Activated CD4-positive, CD25-positive, alpha-beta regulatory T cell treated with anti-CD3 and anti-CD28 coated beads, Interleukin-2, amount 50 U/mL, for 24 hours (primary cell): Measurements from ENCODE around the gene P2RY2.
A peak's percentile ranks its signal among the peaks of the same experiment; 100 is the strongest.
"Not testable (repeated sequence)": the region's sequence is repeated elsewhere in the genome, so short reads cannot be mapped to it uniquely, and the experiment has no call there.

Experiments used
- ATAC-seq, 2 donors: fragments of 150-1000 bp; cut with Tn5 transposase; one replicate each; pipeline ENCODE4 v1.10.0; 2021; ENCODE audit warnings: mild to moderate bottlenecking in 1 of 2, moderate library complexity in 1 of 2

P2RY2 gene

GRCh38 chr11:73270016-73270854 lies 52.2 kb downstream of the P2RY2 start:
- ATAC-seq: no peak

- ATAC-seq: no peak
Measured at GRCh38 chr11:73270855-73271477, 52.9 kb downstream of the P2RY2 start.

GRCh38 chr11:73271478-73271865 lies 53.4 kb downstream of the P2RY2 start:
- not testable (repeated sequence) for ATAC-seq

DNA sequence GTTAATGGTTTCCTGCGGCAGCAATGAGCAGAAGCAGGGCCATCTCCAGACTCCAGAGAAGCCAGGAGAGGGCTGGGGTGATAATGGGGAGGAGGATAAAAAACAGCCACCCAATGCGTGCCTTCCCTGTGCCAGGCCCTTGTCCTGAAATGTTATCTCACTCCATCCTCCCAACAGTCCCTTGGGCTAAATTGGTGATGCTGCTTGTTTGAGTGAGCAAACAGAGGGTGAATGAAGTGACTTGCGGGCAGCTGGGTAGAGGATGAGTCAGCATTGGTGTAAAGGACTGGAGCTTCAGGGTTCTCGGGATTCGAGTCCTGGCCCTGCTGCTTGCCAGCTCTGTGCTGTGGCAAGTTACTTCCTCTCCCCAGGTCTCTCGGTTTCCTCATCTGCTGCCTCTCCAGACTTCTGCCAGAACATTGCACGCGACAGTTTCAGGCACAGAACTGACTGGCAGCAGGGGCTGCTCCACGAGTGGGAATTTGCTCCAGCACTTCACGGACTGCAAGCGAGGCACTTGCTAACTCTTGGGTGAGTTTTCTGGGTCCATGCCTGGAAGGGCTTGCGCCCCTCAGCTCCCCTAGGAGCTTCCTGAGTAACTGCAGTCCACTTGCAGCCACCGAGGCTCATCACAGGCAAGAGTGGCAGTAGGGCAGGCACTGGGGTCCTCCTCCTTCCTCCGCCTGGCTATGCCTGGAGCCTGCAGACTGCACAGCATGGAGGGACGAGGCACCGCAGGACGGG lies 54.0 kb downstream of the P2RY2 start, which contains the start of gene P2RY6:
Gene P2RY6 (plus strand): TSS at position 403 of the 744 bp plus-strand sequence. CDS start 24,181 bp downstream, outside the sequence.
- ATAC-seq: peak in 1 of 2 donors; percentile 9

- ATAC-seq: no peak
Measured at GRCh38 chr11:73272680-73273038, 54.6 kb downstream of the P2RY2 start.

GRCh38 chr11:73273222-73273895 lies 55.3 kb downstream of the P2RY2 start:
- no peak for ATAC-seq

DNA sequence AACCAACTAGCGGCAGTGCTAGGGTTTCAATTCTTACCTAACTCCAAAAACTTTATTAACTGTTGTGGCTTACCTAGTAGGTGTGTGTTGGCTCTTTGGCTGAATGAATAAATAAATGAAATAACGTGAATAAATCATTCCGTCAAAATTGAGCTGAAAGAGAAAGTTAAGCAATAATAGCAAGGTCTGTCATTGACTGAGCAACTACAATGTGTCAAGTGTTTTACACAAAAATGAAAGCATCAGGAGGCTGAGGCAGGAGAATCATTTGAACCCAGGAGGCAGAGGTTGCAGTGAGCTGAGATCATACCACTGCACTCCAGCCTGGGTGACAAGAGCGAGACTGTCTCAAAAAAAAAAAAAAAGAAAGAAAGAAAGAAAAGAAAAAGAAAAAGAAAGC lies 56.1 kb downstream of the P2RY2 start:
- ATAC-seq: not testable (repeated sequence)

DNA sequence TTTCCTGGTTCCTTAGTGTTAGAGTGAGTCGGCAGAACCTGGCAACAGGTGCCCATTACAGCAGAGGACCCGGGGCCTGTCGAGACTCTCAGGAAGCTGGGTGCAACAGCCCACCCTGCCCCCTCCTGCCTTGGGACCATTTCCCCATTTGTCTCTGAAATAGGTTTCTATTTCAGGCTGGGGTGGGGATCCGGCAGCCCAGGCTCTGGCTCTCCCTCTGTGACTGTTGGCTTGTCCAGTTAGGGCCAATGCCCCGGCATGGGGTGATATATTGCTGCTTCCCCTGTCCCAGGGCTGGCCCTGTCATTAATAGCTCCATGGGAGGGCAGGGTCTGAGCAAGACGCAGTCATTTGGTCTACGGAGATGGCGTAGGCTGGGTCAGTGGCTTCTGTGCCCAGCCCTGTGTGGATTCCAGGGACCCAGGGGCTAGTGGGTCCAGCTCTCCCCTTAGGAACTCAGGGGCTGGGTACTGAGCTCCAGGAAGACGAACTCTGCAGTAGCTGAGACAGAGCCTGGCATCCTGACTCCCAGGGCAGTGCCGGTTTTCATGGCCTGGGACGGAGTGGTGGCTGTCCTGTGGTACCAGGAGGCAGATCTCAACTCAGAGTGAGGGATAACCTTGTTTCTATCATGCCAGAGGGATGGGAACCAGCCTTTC lies 56.8 kb downstream of the P2RY2 start:
- no peak for ATAC-seq

- ATAC-seq: no peak
Measured at GRCh38 chr11:73275381-73275750, 57.3 kb downstream of the P2RY2 start.

- no peak for ATAC-seq
Measured at GRCh38 chr11:73277467-73277866, 59.4 kb downstream of the P2RY2 start.

DNA sequence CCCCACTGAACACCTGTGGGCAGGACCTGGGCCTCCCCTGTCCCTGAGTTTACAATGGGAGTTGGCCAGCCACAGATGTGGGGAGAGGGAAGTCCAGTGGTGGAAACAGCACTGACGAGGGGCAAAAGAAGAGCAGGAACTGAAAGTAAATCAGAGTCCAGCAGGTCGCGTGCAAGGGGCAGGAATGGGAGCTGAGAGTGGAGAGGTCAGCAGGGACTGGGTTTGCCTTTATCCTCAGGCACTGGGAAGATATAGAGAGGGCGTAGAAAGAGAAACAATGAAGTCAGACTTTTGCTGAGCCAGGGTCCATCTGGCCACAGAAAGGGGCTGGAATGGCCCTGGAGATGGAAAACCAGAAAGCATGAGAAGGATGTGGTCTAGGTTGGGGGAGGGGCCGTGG lies 62.5 kb downstream of the P2RY2 start:
- ATAC-seq: no peak

DNA sequence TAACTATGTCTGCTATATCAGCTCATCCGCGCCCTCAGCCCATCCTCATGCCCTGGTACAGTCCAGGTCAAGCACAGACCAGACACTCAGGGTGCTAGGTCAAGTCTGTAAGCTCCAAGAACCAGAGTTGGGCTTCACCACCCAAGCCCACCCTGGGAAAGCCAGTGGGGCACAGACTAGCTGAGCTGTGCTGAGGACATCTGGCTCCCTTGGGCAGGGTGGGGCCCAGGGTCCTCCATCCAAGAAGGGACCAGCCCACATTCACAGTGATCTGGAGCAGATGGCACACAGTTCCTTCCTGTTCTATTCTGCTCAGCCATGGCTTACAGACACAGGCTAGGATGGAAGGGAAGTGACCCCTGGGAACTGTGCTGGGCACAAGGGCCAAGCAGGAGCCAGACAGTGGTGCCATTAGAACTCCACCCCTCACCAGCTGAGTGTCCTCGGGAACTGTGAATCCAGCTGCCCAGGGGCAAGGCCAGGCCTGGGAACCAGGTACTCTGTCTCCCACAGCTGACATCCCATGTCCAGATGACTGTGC lies 63.2 kb downstream of the P2RY2 start:
- no peak for ATAC-seq

DNA sequence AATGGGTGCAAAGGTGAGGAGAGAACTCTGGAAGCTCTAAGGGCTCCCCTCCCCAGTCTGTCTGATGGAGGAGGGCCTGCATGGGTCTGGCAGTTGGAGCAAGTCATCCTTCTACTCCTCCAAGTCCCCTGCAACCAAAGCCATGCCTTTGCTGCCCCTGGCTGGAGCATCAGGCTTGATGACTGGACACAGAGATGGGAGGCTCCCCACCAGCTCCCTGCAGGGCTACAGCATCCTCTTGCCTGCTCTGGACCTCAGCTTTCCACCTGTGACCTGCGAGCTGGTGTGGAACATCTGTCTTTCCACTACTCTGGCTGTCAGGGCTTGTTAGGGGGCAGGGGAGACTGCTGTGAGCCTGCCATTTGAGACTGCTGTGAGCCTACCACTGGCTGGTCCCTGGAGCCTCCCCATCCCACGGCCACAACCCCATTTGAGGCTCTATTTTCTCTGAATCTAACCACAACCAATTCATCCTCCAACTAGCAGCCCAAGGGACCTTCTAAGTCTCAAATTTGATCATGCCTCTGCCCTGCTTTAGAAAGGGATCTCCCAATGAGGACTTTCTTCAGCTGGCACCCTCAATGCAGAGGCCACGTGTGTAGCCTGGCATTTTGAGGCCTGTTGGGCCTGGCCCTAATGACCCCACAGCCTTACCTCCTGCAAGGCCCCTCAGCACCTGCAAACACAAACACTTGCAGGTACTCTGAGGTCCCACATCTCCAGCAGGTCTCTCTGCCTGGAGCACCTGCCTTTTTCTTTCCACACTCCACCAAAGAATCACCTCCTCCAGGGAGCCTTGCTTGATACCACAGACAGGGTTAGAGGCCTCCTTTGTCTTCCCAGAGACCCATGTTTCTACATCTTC lies 63.9 kb downstream of the P2RY2 start:
- no peak for ATAC-seq

GRCh38 chr11:73283276-73284000 lies 65.4 kb downstream of the P2RY2 start:
- ATAC-seq: no peak

DNA sequence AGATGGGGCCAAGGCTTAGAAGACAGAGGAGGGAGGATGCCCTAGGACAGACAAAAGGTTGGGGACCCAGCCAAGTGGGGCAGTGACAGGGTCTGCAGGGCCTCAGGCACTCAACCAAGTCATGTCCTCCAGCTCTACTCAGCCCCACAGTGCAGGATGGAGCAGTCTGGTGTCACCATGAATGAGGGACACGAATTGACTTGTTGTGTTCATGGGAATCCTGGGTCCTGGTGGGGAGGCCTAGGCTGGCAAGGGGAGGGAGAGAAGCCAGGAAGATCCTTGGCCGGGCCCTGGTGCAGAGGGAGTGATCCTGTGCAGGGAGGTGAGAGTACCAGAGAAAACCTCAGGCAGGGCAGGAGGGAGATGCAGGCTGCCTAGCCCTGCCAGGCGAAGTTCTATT lies 66.0 kb downstream of the P2RY2 start:
- ATAC-seq: no peak

DNA sequence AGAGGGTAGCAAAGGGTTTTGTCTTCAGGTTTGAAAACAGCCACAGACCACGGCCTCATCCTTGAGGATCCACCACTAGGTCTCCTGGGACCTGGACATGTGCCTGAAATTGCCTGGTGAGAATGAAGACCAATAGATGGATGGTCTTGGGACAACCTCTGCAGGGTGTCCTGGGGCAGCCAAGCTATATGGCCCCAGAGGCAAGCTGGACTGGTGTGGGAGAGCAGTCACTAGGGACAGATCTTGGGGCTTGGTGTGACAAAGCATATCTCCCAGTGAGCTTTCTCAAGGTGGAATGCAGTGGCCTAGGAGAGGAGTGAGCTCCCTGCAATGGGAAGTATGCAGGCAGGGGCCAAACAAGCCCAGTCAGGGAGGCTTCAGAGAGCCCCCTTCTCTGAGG lies 67.6 kb downstream of the P2RY2 start:
- no peak for ATAC-seq
